ENCODE measurements around the gene CNIH3.

CNIH3 gene

DNA sequence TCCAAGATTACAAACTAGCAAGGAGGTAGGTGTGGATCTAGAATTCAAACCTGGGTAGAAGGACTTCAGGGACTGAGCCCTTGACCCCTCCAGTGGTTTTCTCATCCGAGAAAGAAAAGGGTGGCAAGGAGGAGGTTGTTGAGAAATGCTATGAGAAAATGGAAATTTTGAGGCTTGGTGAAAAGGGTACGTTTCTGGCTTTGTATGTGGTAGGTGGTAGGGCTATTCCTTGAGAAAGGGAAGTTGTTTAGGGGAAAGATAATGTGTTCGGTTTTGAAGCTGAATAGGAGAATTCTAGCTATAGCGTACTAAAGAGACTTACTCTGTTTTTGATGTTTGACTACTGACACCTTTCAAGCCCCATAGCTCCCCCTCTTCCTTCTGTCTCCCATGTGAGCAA lies 133.8 kb downstream of the CNIH3 start:
- DNase-seq: no peak

DNA sequence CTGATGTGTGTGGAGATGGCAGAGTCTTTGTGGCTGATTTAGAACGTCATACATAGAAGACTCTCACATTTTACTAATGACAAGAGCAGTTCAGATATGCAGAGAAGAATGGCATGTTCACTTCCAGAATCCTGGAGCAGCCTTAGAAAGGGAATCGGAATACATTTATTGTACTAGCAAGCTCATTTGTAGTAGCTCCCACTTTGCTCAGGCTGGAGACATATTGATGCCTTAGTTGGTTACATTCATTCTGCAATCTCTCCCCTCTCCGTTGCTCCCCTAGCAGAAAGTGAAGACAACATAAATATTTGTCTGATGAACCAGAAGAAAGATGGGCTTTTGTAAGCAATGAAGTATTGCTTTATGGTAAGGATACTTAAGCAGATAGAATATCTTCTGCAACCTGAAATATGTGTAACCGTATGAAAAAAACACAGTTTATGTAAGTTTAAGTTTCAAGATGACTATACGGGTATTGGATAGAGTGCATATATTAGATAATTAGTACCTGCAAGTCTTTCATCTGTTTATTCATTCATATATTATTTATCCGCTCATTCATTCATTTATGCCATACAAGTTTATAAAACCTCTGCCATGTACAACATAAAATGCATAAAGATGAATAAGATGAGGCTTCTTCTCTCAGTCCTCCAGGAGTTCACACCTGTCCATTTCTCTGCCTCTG lies 135.7 kb downstream of the CNIH3 start:
- DNase-seq: no peak

DNA sequence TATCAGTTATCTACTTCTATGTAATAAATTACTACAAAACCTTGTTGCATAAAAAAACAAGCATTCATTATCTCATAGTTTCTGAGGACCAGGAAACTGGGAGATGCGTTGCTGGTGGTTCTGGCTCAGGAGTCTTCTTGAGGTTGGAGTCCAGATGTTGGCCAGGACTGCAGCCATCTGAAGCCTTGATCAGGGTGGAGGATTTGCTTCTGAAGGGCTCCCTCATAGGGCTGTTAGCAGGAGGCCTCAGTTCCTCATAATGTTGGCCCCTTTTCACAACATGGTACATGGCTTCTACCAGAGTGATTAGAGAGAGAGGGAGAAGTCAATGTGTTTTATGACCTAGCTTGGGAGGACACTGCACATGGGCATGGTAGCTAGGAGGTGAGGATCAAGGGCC lies 137.4 kb downstream of the CNIH3 start:
- no peak for DNase-seq

DNA sequence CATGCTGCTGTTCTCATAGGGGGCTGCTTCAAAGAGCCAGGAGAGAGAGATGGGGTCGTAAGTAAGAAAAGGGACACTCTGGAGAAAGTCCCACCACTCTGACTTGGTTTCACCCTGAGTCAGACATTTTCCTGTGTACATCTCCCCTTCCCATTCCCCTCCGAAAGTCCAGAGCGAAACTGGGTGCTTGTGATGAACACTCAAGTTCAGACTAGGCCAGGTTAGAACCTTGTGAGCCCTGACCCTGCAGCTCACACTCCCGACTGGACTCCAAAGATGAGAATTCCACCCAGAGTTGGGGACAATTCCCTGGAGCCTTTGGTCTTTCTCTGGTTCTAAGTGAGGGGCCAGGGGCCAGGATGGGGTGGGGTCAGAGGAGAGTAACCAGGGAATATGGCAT lies 139.5 kb downstream of the CNIH3 start:
- DNase-seq: no peak

DNA sequence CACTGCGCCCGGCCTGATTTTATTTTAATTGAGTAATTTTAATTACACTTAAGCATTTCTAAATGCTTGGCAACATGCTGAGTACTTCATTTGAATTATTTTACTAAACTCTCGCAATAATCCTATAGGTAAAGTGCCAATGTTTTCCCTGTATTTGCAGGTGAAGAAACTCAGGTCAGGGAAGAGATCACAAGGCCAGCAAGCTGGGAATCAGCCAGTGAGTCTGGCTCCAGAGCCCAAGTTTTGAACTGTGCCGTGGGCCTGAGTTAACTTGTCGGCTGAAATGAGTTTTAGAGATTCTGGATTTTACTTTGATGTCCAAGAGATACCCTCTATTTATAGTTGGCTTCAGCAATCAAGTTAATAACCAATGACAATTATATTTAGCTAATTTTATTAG lies 141.4 kb downstream of the CNIH3 start:
- DNase-seq: no peak

DNA sequence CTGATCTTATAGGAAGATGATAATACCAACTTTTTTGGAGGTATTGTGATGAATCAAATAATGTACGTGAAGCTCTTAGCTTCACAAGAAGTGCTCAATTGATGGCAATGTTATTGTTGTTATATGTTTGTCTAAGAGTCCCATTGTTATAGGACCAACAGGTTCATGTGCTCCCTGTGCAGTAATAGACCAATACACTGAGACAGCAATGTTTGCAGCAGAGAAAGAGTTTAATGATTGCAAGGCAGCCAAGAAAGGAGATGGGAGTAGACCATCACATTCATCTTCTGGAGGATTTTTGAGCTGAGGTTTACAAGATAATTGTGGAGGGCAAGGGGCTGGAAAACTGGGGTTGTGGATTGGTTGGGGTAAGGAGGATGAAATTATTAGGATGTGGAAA lies 143.0 kb downstream of the CNIH3 start:
- DNase-seq: no peak

DNA sequence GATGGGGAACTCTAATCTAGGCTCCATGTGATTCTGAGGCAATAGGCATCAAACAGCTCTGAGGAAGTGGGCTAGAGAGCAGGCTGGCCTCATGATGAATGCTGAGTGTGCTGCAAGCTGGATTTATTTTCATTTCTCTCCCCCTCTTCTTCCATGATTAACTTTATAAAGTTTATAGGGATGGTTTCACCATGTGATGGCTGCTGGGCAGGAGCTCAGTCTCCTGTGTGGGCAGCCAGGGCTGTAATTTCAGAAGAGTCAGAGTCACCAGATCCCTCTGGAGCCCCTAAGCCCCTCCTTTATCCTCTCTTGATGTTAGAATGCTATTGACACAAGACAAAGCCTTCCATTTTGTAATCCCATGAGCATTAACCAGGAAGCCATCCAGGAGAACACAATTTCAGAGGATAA lies 143.6 kb downstream of the CNIH3 start:
- DNase-seq: no peak

DNA sequence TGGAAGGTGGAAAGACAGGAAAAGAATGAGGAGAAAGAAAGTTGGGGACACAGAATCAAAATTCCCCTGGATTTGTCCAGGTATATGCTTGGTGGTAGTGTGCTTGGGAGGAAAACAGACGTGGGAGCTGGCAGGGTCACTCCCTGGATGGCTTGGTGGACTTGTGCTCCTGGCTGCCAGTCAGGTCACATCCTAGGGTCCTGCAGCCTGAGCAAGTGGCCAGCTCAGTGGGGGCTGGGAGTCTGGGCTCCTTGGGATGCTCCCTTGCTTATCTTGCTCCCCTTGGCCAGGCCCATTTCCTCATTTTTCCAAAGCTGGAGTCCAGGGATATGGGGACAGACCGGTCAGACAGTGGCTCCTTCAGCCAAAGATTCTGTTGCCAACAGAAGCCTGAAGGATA lies 144.0 kb downstream of the CNIH3 start:
- no peak for DNase-seq

DNA sequence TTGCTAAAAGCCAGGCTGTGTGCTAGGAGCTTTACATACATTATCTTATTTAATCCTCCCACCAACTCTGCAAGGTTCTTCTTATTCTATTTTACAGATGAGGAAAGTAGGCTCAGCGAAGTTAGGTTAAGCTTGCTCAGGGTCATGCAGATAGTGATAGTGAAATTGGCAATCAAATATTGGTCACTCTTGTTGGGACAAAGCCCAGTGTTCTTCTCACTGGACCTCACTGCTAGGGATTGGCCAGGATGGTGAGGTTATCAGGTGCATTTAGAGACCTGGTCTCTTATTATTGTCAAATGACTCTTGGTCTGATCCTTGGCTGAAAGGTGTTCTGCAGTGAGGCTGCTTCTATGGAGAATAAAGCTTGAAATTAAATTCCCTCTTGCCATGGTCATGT lies 145.1 kb downstream of the CNIH3 start:
- no peak for DNase-seq

DNA sequence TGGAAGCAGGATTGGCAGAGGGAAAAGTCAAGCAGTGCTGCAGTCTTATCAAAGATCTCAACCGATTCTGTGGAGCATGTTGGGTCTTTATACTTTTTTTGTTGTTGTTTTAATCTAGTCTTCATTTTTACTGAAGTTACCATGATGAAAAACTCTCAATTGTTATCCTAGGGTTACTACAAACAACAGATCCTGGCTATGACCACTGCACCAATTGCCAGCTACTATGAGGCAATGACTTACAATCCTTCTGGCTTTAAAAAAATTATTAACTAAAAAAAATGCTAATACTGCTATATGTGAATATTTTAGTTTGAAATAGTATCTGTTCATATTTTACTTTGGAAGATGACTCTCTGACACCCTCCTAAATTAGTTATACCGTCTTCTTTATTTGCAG lies 145.9 kb downstream of the CNIH3 start:
- no peak for DNase-seq

DNA sequence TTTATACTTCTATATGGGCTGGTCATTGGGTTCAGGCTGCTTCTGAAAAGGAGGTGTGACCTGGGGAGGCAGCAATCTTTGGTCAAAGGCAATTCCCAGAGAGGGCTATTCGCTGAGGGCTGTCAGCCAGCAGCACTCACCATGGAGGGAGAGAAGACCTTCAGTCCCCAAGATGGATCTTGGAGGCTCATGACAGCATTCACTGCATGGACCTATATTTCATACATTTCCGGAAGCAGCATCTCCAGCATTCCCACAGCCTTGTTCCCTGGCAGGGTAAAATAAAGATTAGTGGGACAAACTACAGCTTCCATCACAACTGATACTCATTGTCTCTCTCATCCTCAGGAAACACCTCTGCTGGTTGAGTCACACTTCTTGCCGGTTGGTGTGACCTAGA lies 146.6 kb downstream of the CNIH3 start:
- DNase-seq: no peak

DNA sequence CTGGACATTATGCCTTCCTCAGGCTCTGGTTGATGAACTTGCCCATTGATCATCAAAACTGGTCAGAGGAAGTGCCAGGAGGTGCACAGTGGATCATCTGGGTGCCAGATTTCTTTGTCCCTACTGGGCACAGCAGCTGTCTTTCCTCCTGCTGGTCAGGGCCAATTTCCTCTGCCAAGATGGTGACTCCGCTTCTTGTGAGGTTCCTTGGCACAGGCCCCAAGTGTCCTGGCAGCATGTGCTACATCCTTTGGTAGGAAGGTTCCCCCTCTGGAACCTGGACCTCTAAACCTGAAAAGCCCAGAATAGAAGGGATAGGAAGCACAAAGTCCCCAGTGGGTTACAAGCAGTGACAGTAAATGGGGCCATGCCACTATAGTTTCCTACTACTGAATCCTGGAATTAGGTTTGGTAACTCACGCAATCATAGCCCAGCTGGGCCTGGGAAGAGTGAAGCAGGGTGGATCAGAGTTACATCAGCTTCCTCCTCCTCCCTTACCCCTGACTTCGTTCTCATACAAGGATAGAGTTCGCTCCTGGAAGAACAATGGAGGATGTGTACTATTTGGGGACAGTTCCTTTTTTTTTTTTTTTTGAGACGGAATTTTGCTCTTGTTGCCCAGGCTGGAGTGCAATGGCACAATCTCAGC lies 147.1 kb downstream of the CNIH3 start:
- DNase-seq: no peak

DNA sequence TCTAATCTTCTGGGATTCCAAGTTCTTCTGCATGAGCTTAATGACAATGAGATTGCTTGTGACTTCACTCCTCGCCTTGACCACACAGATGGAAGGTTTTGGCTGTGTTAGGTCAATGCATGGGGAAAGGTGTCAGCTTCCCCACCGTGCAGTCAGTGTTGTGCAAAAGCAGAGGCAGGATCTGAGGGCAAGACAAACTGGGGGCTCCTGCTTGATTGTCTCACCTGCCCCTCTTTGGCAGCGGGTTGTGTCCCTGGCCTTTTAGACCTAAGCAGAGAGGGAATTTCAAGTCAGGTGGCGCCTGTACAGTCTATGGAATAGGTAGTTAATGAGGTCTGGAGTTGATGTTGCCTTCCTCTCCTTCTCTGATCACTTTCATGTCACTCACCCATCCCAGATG lies 150.1 kb downstream of the CNIH3 start:
- no peak for DNase-seq

DNA sequence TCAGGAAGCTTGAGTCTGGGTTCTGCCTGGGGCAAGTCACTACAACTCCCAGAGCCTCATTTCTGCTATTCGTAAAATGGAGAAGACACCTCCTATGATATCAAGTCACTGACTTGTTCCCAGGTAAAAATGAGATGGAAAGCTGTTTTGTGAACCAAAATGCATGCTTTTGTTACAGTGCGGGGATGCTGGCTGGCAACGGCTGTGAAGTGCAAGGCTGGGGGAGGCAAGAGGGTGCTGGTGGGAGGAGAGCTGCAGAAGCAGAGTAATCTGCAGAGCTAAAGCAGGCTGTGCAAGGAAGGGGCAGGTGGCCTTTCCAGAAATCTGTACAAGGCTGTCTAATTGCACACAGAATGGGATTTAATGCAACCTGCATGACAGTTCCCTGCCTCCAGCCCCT lies 150.9 kb downstream of the CNIH3 start:
- no peak for DNase-seq

DNA sequence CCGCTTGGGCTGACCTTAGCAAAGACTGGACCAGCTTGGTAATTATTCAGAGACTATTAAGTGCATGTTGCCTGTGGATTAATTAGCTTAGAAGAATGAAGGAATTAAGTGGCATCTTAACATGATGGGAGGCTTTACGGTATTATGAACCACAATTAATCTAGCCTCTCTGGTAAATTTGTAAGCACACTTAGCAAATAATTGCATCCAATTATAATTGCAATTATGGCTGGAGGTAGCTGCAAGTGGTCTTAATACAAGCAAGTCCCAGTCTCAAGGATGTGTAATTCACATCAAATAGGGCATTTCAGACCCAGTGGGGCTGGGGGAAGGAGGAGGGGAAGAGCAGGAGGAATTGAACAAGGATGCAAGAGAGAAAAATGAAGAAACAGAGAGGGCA lies 151.6 kb downstream of the CNIH3 start:
- no peak for DNase-seq

DNA sequence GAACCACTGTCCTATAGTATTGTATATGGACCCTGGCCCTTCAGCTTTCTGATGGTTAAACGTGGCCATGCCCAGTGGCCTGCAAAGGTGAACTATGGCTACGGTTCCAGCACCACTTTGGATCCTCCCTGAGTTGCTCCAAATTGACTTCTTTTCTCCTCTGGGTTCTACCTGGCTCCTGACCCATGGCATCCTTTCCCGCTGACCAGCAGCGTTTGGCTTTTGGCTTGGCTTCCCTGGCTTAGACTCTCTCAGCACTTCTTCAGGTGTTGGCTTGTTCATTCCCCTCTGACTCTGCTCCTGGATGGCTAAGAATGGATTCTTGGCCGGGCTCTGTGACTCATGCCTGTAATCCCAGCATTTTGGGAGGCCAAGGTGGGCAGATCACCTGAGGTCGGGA lies 152.9 kb downstream of the CNIH3 start:
- DNase-seq: no peak

DNA sequence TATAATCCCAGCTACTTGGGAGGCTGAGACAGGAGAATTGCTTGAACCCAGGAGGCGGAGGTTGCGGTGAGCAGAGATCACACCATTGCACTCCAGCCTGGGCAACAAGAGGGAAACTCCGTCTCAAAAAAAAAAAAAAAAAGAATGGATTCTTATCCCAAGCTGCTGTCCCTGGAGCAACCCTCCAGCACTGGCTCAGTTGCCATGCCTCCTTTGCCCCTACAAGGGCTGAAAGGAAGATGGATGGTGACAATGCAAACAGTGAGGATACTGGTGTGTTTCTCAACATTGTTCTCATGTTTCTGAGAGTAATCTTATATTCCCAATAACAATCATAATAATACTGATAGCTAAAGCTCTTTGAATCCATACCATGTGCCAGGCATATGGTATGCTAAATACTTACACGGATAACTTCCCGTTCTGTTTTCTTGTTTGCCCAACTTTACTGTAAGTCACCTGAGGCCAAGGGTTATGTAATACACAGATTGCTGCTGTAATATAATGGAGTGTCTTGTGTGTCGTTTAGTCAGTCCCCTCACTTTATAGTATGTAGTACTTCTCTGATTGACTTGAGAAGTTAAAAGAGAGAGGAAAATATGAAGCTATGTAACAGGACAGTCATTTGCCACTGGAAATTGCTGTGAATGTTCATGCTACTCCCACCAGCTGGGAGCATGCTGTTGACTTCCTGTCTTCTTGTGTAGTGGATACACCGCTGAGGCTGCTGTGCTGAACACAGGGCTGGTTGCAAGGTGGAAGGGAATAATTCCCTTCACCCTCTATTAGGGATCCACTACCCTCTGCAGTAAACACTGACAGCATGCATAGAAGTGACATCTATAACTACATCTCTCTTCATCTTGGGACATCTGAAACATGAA lies 153.6 kb downstream of the CNIH3 start:
- DNase-seq: no peak

DNA sequence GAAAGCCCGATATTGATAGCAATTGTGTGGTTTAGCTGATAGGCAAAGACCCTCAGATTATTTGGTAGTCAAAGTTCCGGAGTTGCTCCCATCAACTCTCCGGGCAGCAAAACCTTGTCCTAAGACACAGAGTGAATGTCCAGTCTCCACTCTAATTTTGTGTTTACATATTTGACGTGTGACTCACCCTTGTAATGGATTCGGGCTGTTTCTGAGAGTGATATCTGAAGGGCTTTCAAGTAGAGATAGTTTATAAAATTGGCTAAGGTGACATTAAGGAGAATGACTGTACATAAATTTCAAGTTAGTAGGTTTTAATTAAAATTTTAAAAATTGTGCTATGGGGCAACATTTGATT lies 154.2 kb downstream of the CNIH3 start:
- DNase-seq: no peak

DNA sequence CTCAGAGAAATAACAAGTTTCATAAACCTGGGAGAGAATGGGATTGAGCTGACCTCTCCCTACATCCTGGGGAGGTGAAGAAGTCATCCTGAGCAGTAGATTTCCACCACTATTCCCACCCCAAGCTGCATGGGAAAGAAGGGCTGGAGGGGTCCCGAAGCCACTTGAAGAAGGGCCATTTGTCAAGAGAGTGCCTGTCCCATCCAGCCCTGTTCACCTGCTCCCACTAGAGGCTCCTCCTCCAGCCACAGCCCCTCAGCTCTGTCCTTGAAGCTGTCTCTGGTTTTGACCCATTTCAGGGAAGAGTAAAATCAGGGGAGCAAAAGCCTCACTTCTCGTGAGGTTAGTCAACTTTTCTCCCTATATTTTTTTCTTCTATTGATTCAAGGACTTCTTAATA lies 157.5 kb downstream of the CNIH3 start:
- no peak for DNase-seq

DNA sequence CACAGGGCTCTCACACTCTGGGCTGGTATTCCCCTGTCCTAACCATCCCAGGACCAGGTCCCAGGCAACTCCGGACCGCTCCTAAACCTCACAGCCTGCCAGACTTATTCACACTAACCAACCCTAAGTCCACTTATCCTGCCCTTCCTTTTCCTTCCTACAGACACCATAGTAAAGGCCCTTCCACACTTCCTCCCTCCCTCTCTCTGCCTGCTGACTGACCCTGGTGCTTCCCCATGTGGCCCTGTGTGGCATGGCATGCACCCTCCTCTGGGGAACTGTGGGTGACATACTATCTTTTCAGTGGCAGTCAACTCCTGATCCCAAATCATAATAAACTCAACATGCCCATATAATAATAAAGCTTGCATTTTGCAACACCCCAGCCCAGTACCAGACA lies 158.3 kb downstream of the CNIH3 start:
- no peak for DNase-seq

DNA sequence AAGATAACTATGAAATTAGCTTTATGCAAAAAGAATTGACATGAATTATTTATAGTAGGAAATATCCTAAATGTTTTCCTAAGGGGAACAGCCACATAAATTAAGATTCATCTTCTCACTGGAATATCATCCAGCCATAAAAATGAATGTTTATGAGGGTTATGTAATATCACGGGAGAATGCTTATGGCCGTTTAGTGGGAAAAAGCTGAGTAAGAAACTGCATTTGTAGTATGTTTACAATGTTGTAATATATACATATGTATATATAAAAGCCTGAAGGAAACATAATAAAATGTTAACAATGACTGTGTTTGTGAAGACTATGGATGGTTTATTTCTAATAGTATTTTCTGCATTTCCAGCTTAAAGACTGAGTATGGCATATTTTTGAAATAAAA lies 161.1 kb downstream of the CNIH3 start:
- DNase-seq: no peak

DNA sequence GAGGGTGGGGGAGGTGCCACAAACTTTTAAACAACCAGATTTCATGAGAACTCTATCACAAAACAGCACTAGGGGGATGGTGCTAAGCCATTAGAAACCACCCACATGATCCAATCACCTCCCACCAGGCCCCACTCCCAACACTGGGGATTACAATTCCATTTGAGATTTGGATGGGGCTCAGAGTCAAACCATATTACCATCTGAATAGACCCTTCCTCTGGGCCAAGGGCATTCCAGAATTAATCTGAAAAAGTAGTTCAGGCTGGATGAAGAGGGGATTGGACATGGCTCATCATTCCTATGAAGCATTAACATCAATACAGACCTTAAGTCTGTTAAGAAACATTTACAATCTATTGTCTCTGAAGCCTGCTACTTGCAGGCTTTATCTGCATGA lies 163.4 kb downstream of the CNIH3 start:
- DNase-seq: no peak

DNA sequence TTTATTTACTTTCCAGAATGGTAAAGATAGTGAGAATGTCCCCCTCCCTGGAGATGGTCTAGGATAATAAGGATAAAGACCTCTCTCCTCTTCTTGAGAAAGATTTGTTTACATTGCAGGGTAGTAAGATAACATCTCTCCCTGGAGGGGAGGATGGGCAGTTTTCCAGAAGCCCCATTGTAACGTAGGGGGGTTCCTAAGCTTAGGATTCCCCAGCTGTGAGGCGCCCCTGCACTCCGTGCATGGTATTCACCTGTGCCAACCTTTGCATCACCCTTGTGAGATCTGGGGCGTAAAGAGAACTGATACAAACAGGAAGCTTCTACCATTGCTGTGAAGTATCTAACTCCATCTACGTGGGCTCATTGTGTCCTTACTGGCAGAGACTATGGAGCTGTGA lies 164.6 kb downstream of the CNIH3 start:
- DNase-seq: no peak

DNA sequence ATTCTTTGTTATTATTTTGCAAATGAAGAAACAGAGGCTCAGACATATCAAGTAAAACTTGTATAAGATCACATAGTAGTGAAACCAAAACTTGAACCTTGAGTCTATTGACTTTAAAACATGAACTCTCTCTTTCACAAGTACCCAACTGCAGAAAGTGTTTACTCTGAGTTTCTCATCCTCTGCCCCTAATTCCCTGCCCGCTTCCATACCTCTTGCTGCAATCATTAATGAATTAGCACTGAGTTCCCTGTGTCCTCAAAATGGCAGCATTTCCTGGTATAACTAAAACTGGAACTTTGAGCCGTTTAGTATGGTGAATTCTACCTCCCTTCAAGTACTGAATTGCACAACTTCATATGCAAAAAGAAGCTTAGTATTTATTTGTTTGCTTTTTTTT lies 165.7 kb downstream of the CNIH3 start:
- no peak for DNase-seq

All from stimulated activated CD4-positive, alpha-beta T cell treated with anti-CD3 and anti-CD28 coated beads, Interleukin-2, amount 100 ng/mL, for 48 hours (primary cell).